ENCODE data around the gene KRTAP17-1. TPM values are rescaled to one million over a fixed set of nuclear protein-coding genes. Genes with fewer than 3 reads are reported as not detected.
"Not testable (repeated sequence)": the region's sequence is repeated elsewhere in the genome, so short reads cannot be mapped to it uniquely, and the experiment has no call there.

KRTAP17-1 gene
- not detected for polyA plus RNA-seq (2013, experiment 1 of 2)
- not detected for polyA plus RNA-seq (2013, experiment 2 of 2)

- Histone ChIP-seq H3K27ac (ENCODE audit: low read depth, low read length, severe bottlenecking) (no peak within 1 kb of the TSS), H3K36me3 (ENCODE audit: control insufficient read depth, insufficient read depth, low read length) (no peaks in the 10 kb centered on the region), H3K4me3 (ENCODE audit: extremely low read depth, insufficient read depth, low read length, poor library complexity, severe bottlenecking) (no peak within 1 kb of the TSS), H3K4me1 (ENCODE audit: control insufficient read depth, insufficient read depth, low read length, poor library complexity, severe bottlenecking) (no peaks in the 10 kb centered on the region), H3K9me3 (ENCODE audit: control insufficient read depth, low read length) (peaks cover 11% of the 10 kb centered on the region)
- 88 to 90% methylated on average over 11 to 18 of the region's 24 CpGs for WGBS, 2 experiments (ENCODE audit: insufficient coverage in 2 of 2)
Measured at GRCh38 chr17:41315204-41315794, at the start of gene KRTAP17-1. Gene KRTAP17-1 (minus strand): TSS chr17:41315710. CDS start chr17:41315650, 60 bp downstream.

GRCh38 chr17:41363881-41364280 lies 48.4 kb upstream of the KRTAP17-1 start:
- Histone ChIP-seq H3K9me3 (ENCODE audit: control insufficient read depth, low read length) (no peaks in the 10 kb centered on the region), H3K4me1 (ENCODE audit: control insufficient read depth, insufficient read depth, low read length, poor library complexity, severe bottlenecking) (peaks cover 26% of the 10 kb centered on the region), H3K27ac (ENCODE audit: low read depth, low read length, severe bottlenecking) (no peak overlapping the region), H3K36me3 (ENCODE audit: control insufficient read depth, insufficient read depth, low read length) (no peaks in the 10 kb centered on the region), H3K4me3 (ENCODE audit: extremely low read depth, insufficient read depth, low read length, poor library complexity, severe bottlenecking) (no peak overlapping the region)
- 94% methylated on average over 2 of the region's 2 CpGs for WGBS, 2 experiments (ENCODE audit: insufficient coverage in 2 of 2)

GRCh38 chr17:41360296-41360995 lies 44.9 kb upstream of the KRTAP17-1 start:
- WGBS, 2 experiments (ENCODE audit: insufficient coverage in 2 of 2) = 78 to 96% methylated on average over 3 to 4 of the region's 5 CpGs
- H3K4me3 ChIP-seq (ENCODE audit: extremely low read depth, insufficient read depth, low read length, poor library complexity, severe bottlenecking) = no peak overlapping the region
- no peaks in the 10 kb centered on the region for H3K36me3 ChIP-seq (ENCODE audit: control insufficient read depth, insufficient read depth, low read length)
- H3K9me3 ChIP-seq (ENCODE audit: control insufficient read depth, low read length) = no peaks in the 10 kb centered on the region
- peaks cover 7% of the 10 kb centered on the region for H3K4me1 ChIP-seq (ENCODE audit: control insufficient read depth, insufficient read depth, low read length, poor library complexity, severe bottlenecking)
- H3K27ac ChIP-seq (ENCODE audit: low read depth, low read length, severe bottlenecking) = peak overlapping the region; percentile 85

- 100% methylated on average over 1 of the region's 4 CpGs; no CpG with 5 or more reads in 1 of the 2 experiments for WGBS, 2 experiments (ENCODE audit: insufficient coverage in 2 of 2)
- H3K4me3 ChIP-seq (ENCODE audit: extremely low read depth, insufficient read depth, low read length, poor library complexity, severe bottlenecking) = no peak overlapping the region
- no peaks in the 10 kb centered on the region for H3K36me3 ChIP-seq (ENCODE audit: control insufficient read depth, insufficient read depth, low read length)
- no peaks in the 10 kb centered on the region for H3K4me1 ChIP-seq (ENCODE audit: control insufficient read depth, insufficient read depth, low read length, poor library complexity, severe bottlenecking)
- H3K27ac ChIP-seq (ENCODE audit: low read depth, low read length, severe bottlenecking) = no peak overlapping the region
- H3K9me3 ChIP-seq (ENCODE audit: control insufficient read depth, low read length) = no peaks in the 10 kb centered on the region
Measured at GRCh38 chr17:41354536-41354935, 39.0 kb upstream of the KRTAP17-1 start.

- Histone ChIP-seq H3K4me1 (ENCODE audit: control insufficient read depth, insufficient read depth, low read length, poor library complexity, severe bottlenecking) (no peaks in the 10 kb centered on the region), H3K9me3 (ENCODE audit: control insufficient read depth, low read length) (no peaks in the 10 kb centered on the region), H3K4me3 (ENCODE audit: extremely low read depth, insufficient read depth, low read length, poor library complexity, severe bottlenecking) (no peak overlapping the region), H3K27ac (ENCODE audit: low read depth, low read length, severe bottlenecking) (no peak overlapping the region), H3K36me3 (ENCODE audit: control insufficient read depth, insufficient read depth, low read length) (no peaks in the 10 kb centered on the region)
- WGBS, 2 experiments (ENCODE audit: insufficient coverage in 2 of 2) = 73 to 85% methylated on average over 4 of the region's 7 CpGs
Measured at GRCh38 chr17:41352597-41353366, 37.3 kb upstream of the KRTAP17-1 start.

GRCh38 chr17:41351177-41351576 lies 35.7 kb upstream of the KRTAP17-1 start:
- Histone ChIP-seq H3K9me3 (ENCODE audit: control insufficient read depth, low read length) (no peaks in the 10 kb centered on the region), H3K4me3 (ENCODE audit: extremely low read depth, insufficient read depth, low read length, poor library complexity, severe bottlenecking) (no peak overlapping the region), H3K4me1 (ENCODE audit: control insufficient read depth, insufficient read depth, low read length, poor library complexity, severe bottlenecking) (no peaks in the 10 kb centered on the region), H3K36me3 (ENCODE audit: control insufficient read depth, insufficient read depth, low read length) (no peaks in the 10 kb centered on the region), H3K27ac (ENCODE audit: low read depth, low read length, severe bottlenecking) (no peak overlapping the region)
- WGBS, 2 experiments (ENCODE audit: insufficient coverage in 2 of 2) = no CpG with 5 or more reads among the region's 2 CpGs

GRCh38 chr17:41350381-41350878 lies 34.9 kb upstream of the KRTAP17-1 start, which contains the start of gene KRT33A:
Gene KRT33A (minus strand): TSS chr17:41350828. CDS start chr17:41350767, 61 bp downstream.
- H3K4me3 ChIP-seq (ENCODE audit: extremely low read depth, insufficient read depth, low read length, poor library complexity, severe bottlenecking); H3K27ac ChIP-seq (ENCODE audit: low read depth, low read length, severe bottlenecking); H3K36me3 ChIP-seq (ENCODE audit: control insufficient read depth, insufficient read depth, low read length); H3K4me1 ChIP-seq (ENCODE audit: control insufficient read depth, insufficient read depth, low read length, poor library complexity, severe bottlenecking); H3K9me3 ChIP-seq (ENCODE audit: control insufficient read depth, low read length): not testable (repeated sequence)
- 80 to 92% methylated on average over 7 to 14 of the region's 16 CpGs for WGBS, 2 experiments (ENCODE audit: insufficient coverage in 2 of 2)

- no peak overlapping the region for H3K4me3 ChIP-seq (ENCODE audit: extremely low read depth, insufficient read depth, low read length, poor library complexity, severe bottlenecking)
- H3K4me1 ChIP-seq (ENCODE audit: control insufficient read depth, insufficient read depth, low read length, poor library complexity, severe bottlenecking) = no peaks in the 10 kb centered on the region
- H3K27ac ChIP-seq (ENCODE audit: low read depth, low read length, severe bottlenecking) = no peak overlapping the region
- peaks cover 3% of the 10 kb centered on the region for H3K9me3 ChIP-seq (ENCODE audit: control insufficient read depth, low read length)
- no peaks in the 10 kb centered on the region for H3K36me3 ChIP-seq (ENCODE audit: control insufficient read depth, insufficient read depth, low read length)
- WGBS, 2 experiments (ENCODE audit: insufficient coverage in 2 of 2) = 88 to 92% methylated on average over 7 of the region's 7 CpGs
Measured at GRCh38 chr17:41347869-41348760, 32.6 kb upstream of the KRTAP17-1 start.

- H3K36me3 ChIP-seq (ENCODE audit: control insufficient read depth, insufficient read depth, low read length); H3K27ac ChIP-seq (ENCODE audit: low read depth, low read length, severe bottlenecking); H3K4me1 ChIP-seq (ENCODE audit: control insufficient read depth, insufficient read depth, low read length, poor library complexity, severe bottlenecking); H3K4me3 ChIP-seq (ENCODE audit: extremely low read depth, insufficient read depth, low read length, poor library complexity, severe bottlenecking): not testable (repeated sequence)
- H3K9me3 ChIP-seq (ENCODE audit: control insufficient read depth, low read length) = peaks cover 12% of the 10 kb centered on the region
- 93 to 98% methylated on average over 7 to 13 of the region's 16 CpGs for WGBS, 2 experiments (ENCODE audit: insufficient coverage in 2 of 2)
Measured at GRCh38 chr17:41346421-41346820, 30.9 kb upstream of the KRTAP17-1 start.

- Histone ChIP-seq H3K9me3 (ENCODE audit: control insufficient read depth, low read length) (peaks cover 17% of the 10 kb centered on the region), H3K4me1 (ENCODE audit: control insufficient read depth, insufficient read depth, low read length, poor library complexity, severe bottlenecking) (no peaks in the 10 kb centered on the region), H3K36me3 (ENCODE audit: control insufficient read depth, insufficient read depth, low read length) (no peaks in the 10 kb centered on the region), H3K27ac (ENCODE audit: low read depth, low read length, severe bottlenecking) (no peak overlapping the region), H3K4me3 (ENCODE audit: extremely low read depth, insufficient read depth, low read length, poor library complexity, severe bottlenecking) (no peak overlapping the region)
- 95 to 96% methylated on average over 3 of the region's 3 CpGs for WGBS, 2 experiments (ENCODE audit: insufficient coverage in 2 of 2)
Measured at GRCh38 chr17:41345992-41346391, 30.5 kb upstream of the KRTAP17-1 start.
